ENCODE results near the gene RASA3. TPM values are rescaled to one million over a fixed set of nuclear protein-coding genes. Genes with fewer than 3 reads are reported as not detected.

RASA3 gene
- total and polyA plus RNA-seq, 2 of the 4 experiments (the other 2 are of a cell fraction) = 21.0 to 31.4 TPM

DNA sequence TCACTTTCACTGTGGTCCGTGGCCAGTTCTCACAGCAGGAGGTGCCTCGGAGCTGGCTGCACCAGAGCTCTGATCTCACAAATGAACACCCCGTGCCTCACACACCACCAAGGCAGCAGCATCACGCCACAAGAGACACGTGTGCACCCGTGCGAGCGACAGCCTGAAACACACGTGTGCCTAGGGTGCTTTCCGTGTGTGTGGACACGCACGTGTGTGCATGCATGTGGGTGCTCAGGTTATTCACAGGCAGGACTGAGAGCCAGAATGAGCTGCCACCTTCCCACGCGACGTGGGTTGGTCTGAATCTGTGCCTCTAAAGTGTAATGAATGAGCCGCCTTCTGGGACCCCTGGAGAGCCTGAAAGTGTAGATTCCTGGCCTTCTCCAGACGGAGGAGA, 90.9 kb downstream of the RASA3 start:
- Histone ChIP-seq H4K20me1 (ENCODE audit: insufficient read depth, low read length) (peaks cover 70% of the 10 kb centered on the region), H3K27me3 (ENCODE audit: control insufficient read depth, insufficient read depth, low read length) (no peaks in the 10 kb centered on the region), H3K27ac (ENCODE audit: insufficient read depth, low read length) (no peak overlapping the region), H3K14ac (replicated peaks; ENCODE audit: low read depth, low read length) (no peak overlapping the region), H3K36me3 (ENCODE audit: control insufficient read depth, insufficient read depth, low read length) (peaks cover 37% of the 10 kb centered on the region), H4K5ac (ENCODE audit: low read depth, low read length) (no peak overlapping the region), H2BK120ac (ENCODE audit: low read depth, low read length) (no peak overlapping the region), H3K23ac (ENCODE audit: low read depth, low read length) (no peak overlapping the region), H3K4me2 (ENCODE audit: low read depth, low read length) (no peak overlapping the region), H4K8ac (ENCODE audit: low read depth in 2 of 2, low read length in 2 of 2) (no peak overlapping the region), H3K9ac (ENCODE audit: low read depth, low read length) (no peak overlapping the region), H2AFZ (replicated peaks; ENCODE audit: low read length, poor library complexity) (no peak overlapping the region), H3K79me1 (ENCODE audit: low read depth in 1 of 2, low read length in 2 of 2) (peaks cover 23 to 78% of the 10 kb centered on the region in 2 experiments; a peak in 3 of 4 replicates), H3K4me3 (ENCODE audit: insufficient read depth, low read depth, low read length) (no peak overlapping the region), H3K9me1 (ENCODE audit: insufficient read depth, low read length) (peaks cover 23% of the 10 kb centered on the region), H2BK5ac (ENCODE audit: low read depth, low read length, poor library complexity, severe bottlenecking) (peak overlapping the region; percentile 4), H3K18ac (ENCODE audit: low read depth, low read length) (no peak overlapping the region), H3K4me1 (ENCODE audit: control insufficient read depth, insufficient read depth, low read length) (peaks cover 12% of the 10 kb centered on the region), H3K56ac (ENCODE audit: extremely low read depth, insufficient read depth, low read length) (no peak overlapping the region), H2BK15ac (ENCODE audit: low read depth, low read length) (no peak overlapping the region), H3K9me3 (ENCODE audit: control insufficient read depth, insufficient read depth, low read length) (no peaks in the 10 kb centered on the region), H2BK20ac (ENCODE audit: low read depth, low read length) (no peak overlapping the region), H4K91ac (ENCODE audit: insufficient read depth, low read depth, low read length) (no peak overlapping the region), H2AK9ac (replicated peaks; ENCODE audit: low read depth, low read length, poor library complexity) (peak overlapping the region; percentile 67), H3K4ac (ENCODE audit: low read depth, low read length) (no peak overlapping the region), H2AK5ac (ENCODE audit: low read depth, low read length) (no peak overlapping the region)
- in situ Hi-C loops (cut with MboI; ENCODE audit: low sequenced_read_pairs) = no loop called here
- 95% methylated on average over 12 of the region's 17 CpGs; no CpG with 5 or more reads in 1 of the 2 experiments for WGBS, 2 experiments (ENCODE audit: extremely low coverage in 2 of 2, insufficient read length in 1 of 2)
- CTCF ChIA-PET = no interaction called here
- POLR2A ChIA-PET (ENCODE audit: unreplicated experiment) = no interaction called here
- dilution Hi-C loops (cut with HindIII; ENCODE audit: low sequenced_read_pairs, unreplicated experiment) = no loop called here
- intact Hi-C loops (cut with micrococcal nuclease) = no loop called here
- ATAC-seq (ENCODE audit: low read depth) (no peak), DNase-seq (no peak)
- TF ChIP-seq MAFK (IDR thresholded peaks at IDR 0.05; ENCODE audit: low read depth, low read length) (no peak), NFE2L2 (IDR thresholded peaks at IDR 0.05; ENCODE audit: low read depth, low read length) (no peak), RFX5 (IDR thresholded peaks at IDR 0.05; ENCODE audit: low read depth, low read length) (no peak), CHD1 (IDR thresholded peaks at IDR 0.05; ENCODE audit: low read depth, low read length) (no peak), MXI1 (IDR thresholded peaks at IDR 0.05; ENCODE audit: borderline replicate concordance, low read depth, low read length) (no peak), FOS (IDR thresholded peaks at IDR 0.05; ENCODE audit: low read depth, low read length) (no peak), MAZ (IDR thresholded peaks at IDR 0.05; ENCODE audit: borderline replicate concordance, low read depth, low read length) (no peak), RCOR1 (IDR thresholded peaks at IDR 0.05; ENCODE audit: insufficient replicate concordance, low read length) (no peak), CEBPB (IDR thresholded peaks at IDR 0.05; ENCODE audit: low read depth, low read length) (no peak), POLR2A (IDR thresholded peaks at IDR 0.05; ENCODE audit: low read depth, low read length) (no peak), RAD21 (IDR thresholded peaks at IDR 0.05; ENCODE audit: low read length) (no peak)
- TF ChIP-seq, protein P1, sequence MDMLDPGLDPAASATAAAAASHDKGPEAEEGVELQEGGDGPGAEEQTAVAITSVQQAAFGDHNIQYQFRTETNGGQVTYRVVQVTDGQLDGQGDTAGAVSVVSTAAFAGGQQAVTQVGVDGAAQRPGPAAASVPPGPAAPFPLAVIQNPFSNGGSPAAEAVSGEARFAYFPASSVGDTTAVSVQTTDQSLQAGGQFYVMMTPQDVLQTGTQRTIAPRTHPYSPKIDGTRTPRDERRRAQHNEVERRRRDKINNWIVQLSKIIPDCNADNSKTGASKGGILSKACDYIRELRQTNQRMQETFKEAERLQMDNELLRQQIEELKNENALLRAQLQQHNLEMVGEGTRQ (IDR thresholded peaks at IDR 0.05; ENCODE audit: low read depth, low read length) = no peak
- TF ChIP-seq, protein P2, sequence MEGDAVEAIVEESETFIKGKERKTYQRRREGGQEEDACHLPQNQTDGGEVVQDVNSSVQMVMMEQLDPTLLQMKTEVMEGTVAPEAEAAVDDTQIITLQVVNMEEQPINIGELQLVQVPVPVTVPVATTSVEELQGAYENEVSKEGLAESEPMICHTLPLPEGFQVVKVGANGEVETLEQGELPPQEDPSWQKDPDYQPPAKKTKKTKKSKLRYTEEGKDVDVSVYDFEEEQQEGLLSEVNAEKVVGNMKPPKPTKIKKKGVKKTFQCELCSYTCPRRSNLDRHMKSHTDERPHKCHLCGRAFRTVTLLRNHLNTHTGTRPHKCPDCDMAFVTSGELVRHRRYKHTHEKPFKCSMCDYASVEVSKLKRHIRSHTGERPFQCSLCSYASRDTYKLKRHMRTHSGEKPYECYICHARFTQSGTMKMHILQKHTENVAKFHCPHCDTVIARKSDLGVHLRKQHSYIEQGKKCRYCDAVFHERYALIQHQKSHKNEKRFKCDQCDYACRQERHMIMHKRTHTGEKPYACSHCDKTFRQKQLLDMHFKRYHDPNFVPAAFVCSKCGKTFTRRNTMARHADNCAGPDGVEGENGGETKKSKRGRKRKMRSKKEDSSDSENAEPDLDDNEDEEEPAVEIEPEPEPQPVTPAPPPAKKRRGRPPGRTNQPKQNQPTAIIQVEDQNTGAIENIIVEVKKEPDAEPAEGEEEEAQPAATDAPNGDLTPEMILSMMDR (conservative IDR thresholded peaks at IDR 0.05; ENCODE audit: low read depth, low read length) = no peak
- TF ChIP-seq, protein P3, sequence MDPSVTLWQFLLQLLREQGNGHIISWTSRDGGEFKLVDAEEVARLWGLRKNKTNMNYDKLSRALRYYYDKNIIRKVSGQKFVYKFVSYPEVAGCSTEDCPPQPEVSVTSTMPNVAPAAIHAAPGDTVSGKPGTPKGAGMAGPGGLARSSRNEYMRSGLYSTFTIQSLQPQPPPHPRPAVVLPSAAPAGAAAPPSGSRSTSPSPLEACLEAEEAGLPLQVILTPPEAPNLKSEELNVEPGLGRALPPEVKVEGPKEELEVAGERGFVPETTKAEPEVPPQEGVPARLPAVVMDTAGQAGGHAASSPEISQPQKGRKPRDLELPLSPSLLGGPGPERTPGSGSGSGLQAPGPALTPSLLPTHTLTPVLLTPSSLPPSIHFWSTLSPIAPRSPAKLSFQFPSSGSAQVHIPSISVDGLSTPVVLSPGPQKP (IDR thresholded peaks at IDR 0.05; ENCODE audit: borderline replicate concordance, low read depth, low read length) = no peak
- no TSS peak for BruUV-seq (replicated peaks)

Measured in IMR-90 (cell line).